Measurements from ENCODE around the gene UHRF1.

DNA sequence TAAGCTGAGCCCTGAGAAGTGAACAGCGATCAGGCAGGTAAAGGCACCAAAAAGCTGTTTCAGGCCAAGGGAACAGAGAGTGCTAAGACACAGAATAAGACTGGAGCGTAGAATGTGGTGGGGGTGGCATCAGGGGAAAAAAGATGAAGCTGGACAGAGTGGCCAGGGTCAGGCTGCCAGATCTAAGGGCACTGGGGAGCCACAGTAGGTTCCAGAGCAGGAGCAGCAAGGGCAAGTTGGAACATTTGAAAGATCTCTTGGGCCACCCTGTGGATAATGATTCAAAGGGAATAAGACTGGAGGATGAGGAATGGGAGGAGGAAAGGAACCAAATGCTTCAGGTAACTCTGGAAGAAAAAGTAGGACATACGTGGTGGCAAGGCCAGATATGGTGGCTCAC is 35.4 kb upstream of the UHRF1 start:
- TF ChIP-seq EZH2phosphoT487 (IDR thresholded peaks at IDR 0.05; ENCODE audit: insufficient read depth, low read depth) = no peak
- TF ChIP-seq EZH2 (IDR thresholded peaks at IDR 0.05; ENCODE audit: insufficient read depth, poor library complexity, severe bottlenecking) = no peak

Data from GM23248 (cell line).